Stimulated activated CD4-positive, alpha-beta T cell treated with anti-CD3 and anti-CD28 coated beads, Interleukin-1b, Interleukin-23, amount 100 ng/mL, for 24 hours (primary cell): Measurements from ENCODE around the gene NRXN2.

Source experiments
- DNase-seq, 4 experiments: peaks; one replicate each; pipeline ENCODE4 v3.0.0-alpha.2; 2020; ENCODE audit warnings: low read depth in 4 of 4, low spot score in 1 of 4

Gene NRXN2

DNA sequence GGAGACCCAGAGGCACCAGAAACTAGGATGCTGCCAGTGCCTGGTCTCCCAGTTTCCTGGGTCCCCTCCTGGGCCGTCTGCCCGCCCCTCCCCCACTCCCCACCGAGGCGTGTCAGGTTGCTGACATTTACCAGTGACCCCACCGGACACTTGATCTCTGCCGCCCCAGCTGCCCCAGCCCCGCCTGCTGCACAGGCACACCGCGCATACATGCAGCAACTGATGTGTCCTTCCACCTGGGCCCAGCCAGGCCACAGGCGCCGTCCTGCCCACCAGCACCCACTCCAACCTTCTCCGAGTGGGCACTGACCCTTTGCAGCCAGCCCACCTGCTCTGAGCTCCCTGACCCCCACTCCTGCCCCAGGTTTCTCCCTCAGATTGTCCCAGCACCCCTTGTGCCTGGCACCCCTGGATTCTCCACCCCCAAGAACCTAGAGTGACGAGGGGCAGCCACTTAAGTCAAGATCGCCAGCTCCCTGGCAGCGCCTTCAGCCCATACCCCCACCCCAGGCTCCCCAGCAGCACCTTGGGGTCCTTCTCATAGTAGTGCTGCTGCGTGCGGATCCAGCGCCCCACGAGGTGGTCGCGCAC lies 36.2 kb upstream of the NRXN2 start:
- no peak for DNase-seq

DNA sequence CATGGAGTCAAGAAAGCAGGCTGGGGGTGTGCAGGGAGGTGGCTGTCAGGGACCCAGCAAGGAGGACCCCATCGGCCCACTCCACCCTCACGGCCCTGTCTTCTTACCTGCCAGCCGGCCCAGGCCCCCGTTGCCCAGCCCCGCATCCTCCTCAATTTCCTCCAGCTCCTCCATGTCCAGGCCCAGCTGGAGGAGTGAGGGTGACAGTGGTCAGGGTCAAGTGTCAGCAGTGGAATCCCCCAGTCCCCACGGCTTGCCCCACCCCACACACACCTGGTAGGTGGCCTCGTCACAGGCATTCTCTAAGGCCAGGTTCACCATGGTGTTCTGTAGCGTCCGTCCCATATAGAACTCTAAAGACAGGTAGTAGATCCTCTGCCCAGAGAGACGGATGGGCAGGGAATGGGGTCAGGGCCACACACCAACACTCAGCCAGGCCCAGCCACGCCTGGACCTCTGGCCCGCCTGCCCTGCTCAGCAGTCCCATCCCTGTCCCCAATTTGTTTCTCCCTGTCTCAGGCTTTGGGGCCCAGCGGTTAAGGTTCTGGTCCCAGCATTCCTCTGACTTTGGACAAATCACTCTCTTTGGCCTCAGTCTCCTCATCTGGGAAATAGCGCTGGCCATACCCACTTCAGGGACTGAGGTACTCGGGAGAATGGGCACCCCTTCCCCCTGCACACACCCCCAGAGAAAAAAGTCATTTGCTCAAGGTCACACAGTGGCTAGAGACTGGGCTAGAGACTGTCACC lies 35.5 kb upstream of the NRXN2 start:
- no peak for DNase-seq

DNA sequence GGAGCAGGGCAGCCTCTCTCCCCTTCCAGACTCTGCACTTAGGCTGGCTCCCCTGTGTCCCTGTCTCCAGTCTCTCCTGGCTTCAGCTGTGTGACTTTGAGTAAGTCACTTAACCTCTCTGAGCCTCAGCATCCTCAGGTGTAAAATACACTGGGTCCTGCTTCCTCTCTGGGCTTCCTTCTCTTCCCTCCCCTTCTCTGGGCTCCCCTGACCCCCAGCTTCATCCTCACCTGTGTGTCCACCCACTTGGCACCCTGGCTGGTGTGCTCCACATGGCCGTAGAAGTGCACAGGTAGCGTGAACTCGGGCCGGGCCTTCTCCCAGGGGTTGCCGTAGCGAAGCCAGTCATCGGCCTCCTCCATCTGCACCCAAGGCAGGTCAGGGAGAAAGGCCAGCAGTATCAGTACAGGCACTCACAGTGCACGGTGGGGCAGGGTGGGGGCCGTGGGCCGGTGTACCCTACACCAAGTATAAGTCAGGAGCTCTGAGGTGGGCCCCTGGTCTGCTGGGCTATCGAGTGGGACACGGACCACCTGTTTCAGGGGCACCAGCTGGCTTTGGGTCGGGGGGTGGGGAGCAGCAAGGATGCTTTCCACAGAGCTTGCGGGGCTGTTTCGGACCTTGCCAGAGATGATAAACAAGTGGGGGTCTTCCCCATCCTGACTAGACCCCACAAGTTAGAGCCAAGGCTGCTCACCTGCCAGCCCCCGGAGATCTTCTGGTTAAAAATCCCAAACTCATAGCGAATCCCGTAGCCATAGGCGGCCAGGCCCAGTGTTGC lies 34.7 kb upstream of the NRXN2 start:
- DNase-seq = no peak

DNA sequence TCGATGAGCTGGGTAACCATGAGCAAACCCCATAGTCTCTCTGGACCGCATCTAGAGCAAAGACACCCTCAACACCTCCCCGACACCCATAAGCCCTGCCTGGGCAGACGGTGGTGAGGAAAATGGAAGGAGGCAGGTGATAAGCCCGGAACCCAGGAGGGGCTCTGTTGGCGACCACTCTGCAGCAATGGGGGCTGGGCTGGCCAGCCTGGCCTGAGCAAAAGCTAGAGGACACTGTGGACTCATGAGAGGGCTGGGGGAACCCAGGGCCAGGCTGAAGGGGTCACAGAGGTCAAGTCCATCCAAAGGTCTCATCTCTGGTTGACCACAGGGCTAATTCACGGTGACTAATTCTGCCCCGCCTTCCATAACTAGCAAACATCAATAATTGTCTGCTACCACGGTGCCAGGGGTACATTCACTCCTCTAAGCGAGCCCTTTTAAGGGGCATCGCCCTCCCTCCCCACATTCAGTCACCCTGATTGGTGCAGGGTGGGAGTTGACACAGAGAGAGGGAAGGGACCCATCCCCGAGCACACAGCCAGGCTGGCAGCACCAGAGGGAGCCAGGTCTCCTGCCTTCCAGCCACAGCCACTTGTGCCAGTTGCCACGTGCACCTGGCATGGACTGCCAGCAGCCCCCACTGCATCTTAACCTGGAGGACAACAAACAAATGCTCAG lies 32.8 kb upstream of the NRXN2 start:
- no peak for DNase-seq

DNA sequence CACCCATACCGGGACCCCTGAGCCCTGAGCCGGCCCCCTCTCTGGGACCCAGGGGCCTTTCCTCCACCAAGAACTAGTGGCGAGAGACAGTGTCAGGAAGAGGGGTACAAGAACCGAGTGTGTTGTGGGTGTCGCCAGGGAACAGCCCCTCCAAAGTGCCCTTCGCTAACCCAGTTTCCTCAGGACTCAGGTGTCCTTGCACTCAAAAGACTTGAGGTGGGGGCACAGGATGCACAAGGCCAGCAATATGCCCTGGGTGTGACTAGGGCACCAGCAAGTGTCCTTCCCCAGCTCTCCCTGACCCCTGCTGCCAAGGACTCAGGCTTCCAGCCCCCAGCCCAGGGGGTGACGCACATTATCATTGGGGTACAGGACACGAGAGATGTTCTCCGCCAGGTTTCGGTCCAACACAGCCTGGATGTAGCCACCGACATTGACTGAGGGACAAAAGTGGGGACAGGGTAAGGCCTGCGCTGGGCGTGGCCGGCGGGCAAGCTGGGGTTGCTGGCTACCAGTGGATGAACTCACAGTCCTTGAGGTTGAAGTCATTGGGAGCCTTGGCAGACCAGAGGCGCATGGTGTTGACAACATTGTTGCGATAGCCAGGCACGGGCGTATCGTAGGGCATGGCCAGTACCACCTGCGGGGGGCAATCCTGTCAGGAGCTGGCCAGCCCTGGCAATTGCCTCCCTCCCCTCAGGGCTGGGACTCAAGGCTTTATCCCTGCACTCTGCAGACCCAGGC lies 32.1 kb upstream of the NRXN2 start:
- no peak for DNase-seq

DNA sequence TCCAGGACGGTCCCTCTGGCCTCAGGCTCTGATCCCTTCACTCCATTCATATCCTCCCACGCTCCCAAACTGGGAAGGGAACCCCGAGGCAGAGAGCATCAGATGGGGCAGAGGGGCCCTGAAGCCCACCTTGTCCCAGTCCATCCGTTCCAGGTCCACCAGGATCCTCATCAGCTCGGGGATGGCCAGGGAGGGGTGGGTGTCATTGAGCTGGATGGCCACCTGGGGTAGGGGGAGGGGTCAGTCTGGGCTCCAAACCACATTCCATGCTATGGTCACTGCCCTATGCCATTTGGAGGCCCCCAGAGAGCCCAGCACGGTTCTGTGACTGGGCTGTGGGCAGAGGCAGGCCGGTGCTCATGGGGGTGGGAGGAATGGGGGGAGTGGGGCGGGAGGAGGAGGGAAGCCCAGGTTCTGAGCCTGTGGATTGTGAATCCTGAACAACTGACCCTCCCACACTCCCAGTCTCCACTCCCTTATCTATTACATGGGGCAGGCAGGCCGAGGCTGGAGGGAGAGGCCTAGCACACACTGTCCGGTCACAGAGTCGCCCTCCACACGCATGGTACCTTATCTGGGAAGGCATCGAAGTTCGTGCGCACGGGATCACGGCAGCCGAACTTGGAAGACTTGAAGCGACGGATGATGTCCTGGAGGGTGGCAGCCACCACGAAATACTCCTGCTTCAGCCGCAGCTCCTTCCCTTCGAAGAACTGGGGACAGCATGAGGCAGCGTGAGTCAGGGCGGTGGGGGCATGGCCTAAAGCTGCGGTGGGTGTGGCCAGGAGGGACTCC lies 31.3 kb upstream of the NRXN2 start:
- no peak for DNase-seq

DNA sequence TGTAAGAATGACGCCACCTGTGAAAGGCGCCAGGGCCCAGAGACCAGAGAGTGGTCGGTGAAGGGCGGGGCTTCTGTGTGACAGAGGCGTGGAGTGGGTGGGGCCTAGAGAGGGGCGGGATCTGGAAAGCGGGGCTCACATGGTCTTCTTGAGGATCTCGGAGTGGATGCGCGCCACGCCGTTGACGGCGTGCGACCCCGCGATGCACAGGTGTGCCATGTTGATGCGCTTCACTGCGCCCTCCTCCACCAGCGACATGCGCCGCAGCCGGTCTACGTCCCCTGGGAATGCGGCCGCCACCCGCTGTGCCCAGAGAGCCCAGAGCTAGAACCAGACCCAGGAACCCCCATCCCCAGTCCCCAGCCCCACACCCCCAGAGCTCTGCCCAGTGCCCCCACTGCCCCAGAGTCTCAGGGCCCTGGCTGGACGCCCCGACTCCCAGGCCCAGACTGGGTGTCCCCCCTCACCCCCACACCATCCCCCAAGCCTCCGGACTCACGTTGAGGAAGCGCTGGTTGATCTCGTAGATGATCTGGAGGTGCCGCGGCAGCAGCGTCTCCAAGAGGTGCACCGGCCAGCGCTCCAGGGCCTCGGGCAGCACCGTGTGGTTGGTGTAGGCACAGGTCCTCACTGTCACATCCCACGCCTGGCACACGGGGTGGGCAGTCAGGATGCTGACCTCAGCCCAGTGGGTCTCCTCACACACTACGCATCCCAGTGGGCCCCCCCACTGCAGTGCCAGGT lies 30.6 kb upstream of the NRXN2 start:
- no peak for DNase-seq

DNA sequence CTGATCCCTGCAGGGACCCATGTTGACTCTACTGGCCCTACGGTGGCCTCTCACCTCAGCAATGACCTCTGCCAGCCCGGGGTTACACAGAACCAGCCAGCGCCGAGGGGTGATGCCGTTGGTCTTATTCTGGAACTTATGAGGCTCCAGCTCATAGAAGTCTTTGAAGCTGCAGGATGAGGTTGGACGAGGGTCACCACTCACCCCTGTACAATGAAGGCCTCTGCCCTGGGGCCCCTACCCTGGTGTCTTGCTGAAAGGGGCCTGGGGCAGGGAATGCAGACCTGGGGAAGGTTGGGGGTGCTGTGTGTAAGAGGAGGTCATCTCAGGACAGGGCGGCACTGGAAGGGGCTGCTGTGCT lies 30.0 kb upstream of the NRXN2 start:
- DNase-seq = no peak

DNA sequence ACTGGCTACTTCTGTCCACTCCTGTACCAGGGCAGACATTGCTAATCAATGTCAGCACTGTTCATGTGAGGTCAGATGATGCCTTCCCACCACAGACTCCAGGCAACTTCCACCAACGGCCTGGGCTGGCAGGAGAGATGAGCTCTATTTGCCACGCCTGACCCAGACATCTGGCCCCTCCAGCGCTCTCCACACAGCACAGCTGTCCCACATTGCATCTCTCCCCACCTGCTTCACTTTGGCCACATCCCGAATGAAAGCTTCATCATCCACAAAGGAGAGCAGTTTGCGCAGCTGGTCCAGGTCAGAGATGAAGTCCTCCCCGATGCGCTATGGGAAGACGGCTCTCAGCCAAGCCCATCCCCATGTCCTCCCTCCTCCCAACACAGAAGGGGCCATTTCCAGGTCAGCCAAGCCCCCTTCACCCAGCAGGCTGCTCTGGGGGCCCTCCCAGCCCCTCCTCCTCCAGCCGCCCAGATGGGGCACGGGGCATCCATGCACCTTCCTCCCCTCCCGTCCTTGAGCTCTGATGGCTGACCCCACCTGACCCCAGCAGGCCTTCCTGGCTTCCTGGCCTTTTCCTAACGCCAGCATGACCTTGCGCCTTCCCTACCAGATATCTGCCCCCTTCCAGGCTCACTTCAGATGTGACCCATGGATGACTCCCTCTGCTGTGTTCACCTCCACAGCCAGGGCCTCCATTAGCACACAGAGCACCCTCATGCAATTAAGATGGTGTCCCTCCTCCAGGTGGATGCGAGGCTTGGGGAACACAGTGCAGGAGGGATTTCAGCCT lies 29.4 kb upstream of the NRXN2 start:
- DNase-seq = no peak

DNA sequence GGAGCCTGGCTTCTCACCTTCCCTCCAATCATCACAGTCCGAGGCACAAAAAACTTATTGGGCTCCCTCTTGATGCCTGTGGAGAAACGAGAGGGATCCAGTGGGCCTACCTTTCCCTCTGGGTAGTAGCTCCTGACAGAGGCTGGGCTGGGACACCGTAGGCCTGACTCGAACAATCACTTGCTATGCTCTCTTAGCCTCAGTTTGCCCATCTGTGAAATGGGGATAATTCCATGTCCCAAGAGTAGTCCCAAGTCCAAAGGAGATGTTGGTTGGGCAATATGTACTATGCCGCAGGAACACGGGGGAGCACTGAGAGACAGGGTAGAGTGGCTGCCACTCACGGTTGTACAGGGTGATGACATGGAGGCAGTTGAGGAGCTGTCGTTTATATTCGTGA lies 28.6 kb upstream of the NRXN2 start:
- no peak for DNase-seq

DNA sequence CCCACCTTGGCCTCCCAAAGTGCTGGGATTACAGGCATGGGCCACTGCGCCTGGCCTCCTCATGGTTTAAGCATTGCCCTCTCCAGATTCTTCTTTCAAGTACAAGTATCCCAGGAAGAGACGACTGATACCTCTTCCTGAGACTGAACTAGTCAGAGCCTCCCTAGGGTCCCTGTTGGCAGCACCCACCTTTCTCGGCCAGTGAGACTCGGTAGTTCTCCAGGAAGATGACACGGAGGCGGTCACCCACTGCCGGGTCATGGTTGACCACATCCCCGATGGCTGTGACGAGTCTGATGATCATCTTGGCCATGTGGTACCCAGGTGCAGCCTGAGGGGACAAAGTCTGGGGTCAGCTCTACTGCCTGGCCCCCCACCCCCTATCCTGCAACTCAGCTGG lies 28.1 kb upstream of the NRXN2 start:
- DNase-seq = no peak

DNA sequence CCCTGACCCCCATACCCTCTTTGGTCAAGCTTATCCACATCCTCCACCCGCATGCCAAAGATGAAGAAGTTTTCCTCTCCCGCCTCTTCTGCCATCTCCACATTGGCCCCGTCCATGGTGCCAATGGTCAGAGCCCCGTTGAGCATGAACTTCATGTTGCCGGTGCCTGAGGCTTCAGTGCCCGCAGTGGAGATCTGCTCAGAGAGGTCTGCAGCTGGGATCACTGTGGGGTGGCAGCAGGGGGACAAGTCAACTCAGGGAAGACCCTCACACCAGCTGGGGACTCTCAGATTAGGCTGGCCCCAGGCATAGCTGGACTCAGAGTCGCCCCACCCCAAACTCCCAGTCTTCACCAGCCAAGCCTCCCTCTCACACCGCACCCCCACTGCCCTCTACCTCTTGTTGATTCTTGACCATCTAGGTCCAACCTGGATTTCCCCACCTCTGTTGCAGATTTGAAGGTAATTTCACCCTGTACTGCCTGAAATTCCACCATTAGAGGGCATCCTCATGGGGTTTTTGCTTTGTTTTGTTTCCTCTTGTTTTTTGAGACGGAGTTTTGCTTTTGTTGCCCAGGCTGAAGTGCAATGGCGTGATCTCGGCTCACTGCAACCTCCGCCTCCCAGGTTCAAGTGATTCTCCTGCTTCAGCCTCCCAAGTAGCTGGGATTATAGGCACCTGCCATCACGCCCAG lies 27.5 kb upstream of the NRXN2 start:
- no peak for DNase-seq

DNA sequence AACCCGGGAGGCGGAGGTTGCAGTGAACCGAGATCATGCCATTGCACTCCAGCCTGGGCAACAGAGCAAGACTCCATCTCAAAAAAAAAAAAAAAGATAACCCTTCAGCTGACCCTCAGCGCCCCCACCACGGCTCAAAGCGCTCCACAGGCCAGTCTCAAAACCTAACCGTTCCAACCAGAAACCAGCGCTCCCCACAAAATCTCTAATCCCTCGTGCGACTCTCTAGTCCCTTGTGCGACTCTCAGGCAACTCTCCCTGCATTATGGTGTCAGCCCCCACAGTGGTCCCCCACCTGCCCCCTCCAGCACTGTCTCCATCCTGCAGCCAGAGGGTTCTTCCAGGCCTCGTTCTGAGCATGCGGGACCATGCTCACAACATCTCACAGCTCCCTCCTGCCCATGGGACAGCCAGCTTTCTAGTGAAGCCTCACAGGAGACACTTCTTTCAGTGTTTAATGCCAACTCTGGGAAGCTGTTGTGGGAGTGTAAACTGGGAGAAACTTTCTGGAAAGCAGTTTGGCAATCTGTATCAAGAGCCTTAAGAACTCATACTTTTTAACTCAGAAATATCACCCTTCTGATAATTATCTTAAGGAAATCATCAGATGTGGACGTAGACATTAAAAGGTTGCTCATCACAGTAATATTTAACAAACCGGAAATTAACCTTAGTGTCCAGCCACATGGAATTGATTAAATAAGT lies 25.1 kb upstream of the NRXN2 start:
- DNase-seq = no peak

DNA sequence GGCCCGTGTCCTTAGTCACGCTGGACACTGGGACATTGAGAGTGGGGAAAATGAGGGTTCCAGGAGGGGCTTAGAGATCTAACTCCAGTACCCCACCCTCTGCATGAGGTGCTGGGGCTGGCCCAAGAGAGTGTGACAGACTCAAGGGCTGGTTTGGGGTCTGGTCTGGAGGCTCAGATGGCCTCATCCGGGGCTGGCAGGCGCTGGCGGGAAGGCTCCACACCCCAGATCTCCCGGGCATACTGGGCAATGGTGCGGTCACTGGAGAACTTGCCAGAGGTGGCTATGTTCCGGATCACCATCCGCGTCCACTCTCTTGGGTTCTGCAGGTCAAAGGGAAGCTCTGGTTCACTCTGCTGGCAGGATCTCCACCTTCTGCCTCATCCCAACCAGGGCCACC lies 23.5 kb upstream of the NRXN2 start:
- no peak for DNase-seq

DNA sequence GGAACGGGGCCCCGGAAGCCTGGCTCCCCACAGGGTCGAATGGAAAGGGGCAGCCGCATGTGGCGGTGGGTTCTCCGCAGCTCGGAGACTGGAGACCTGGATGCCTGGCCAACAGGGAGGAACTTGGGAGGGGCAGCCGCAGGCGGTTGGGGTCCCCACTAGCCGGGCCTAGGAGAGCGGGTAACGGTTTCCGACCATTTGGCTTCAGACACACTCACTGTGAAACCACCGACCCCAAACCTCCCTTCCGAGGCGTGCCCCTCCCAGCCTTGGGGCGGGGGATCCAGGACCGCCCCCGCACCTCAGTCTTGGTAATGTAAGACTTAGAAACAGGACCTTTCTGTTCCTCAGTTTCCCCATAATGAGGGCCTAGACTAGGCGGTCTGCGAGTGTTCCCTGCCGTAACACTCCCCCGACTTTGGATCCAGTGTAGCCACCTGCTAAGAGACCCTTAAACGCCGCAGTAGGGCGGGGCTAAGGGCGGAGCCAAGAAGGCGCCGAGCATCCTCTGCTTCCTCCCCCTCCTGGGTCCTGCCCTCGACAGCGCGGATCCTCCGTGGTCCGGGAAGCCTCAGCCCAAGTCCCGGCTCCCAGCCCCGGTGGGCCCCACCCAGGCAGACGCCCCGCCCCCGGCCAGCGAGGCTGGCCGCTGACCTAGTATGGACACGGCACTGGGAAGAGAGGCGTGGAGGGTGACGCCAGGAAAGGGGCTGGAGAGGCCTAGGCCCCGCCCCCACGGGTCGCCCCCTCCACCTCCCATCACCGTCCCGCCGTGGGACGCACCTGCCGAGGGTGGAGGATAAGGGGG lies 22.7 kb upstream of the NRXN2 start:
- no peak for DNase-seq

DNA sequence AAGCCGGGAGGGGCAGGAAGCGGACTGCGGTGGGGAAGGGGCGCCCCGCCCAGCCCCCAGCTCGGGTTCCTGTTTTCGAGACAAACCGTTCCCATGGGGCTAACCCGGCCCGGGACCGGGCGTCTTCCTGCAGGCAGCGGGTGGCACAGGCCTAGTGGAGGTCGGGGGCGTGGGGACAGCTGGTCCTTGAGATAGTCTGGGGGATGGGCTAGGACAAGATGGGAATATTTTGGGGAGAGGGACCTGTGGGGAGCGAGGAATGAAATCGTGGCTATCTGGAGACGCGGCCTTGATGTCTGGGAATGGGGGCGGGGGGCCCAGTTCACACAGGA lies 22.2 kb upstream of the NRXN2 start:
- DNase-seq = no peak
